Measurements from ENCODE around the gene KCNH5. TPM values are rescaled to one million over a fixed set of nuclear protein-coding genes. Genes with fewer than 3 reads are reported as not detected.

The KCNH5 gene
- total RNA-seq, 1 donor from 2014 or later: not detected

DNA sequence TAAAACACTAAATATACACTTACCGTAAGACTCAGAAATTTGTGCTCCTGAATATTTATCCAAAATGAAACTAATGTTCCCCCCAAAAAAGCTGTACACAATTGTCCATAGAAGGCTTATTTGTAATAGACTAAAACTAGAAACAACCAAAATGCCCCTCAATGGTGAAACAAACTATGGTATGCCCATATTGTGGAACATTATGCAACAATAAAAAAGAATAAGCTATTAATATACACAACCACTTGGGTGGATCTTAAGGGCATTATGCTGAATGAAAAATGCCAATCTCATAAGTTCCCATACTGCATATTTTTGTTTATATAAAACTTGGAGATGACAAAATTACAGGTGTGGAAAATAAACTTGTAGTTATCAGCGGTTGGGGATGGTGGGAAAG is 357.4 kb downstream of the KCNH5 start:
- Histone ChIP-seq H3K27me3 (ENCODE audit: low read depth) (no peaks in the 10 kb centered on the region), H3K9me3 (replicated peaks) (peaks cover 31% of the 10 kb centered on the region), H3K36me3 (no peaks in the 10 kb centered on the region), H3K27ac (replicated peaks) (no peak overlapping the region), H3K4me3 (no peak overlapping the region), H3K4me1 (no peaks in the 10 kb centered on the region)
- no peak for DNase-seq
- TF ChIP-seq CTCF (IDR thresholded peaks at IDR 0.05; ENCODE audit: borderline replicate concordance): no peak
- intact Hi-C loops (cut with micrococcal nuclease): no loop called here

DNA sequence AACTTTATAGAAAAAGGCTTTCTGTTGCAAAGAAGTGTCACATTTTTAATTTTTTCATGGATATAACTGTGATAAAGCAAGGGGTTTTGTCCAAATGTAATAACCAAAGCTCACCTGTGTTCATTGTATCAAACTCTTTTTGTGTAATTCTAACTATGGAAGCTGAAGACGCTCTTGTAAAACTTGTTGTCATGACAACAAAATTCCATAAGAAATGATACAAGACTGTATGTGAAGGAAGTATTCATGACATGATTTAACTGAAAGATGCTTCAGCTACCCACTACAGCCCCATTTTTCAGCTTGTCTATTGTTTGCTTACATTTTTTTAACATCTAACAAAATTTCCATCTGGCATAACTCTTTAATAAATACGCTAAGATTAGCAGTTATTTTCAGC is 360.9 kb downstream of the KCNH5 start:
- no peaks in the 10 kb centered on the region for H3K36me3 ChIP-seq
- no peaks in the 10 kb centered on the region for H3K27me3 ChIP-seq (ENCODE audit: low read depth)

DNA sequence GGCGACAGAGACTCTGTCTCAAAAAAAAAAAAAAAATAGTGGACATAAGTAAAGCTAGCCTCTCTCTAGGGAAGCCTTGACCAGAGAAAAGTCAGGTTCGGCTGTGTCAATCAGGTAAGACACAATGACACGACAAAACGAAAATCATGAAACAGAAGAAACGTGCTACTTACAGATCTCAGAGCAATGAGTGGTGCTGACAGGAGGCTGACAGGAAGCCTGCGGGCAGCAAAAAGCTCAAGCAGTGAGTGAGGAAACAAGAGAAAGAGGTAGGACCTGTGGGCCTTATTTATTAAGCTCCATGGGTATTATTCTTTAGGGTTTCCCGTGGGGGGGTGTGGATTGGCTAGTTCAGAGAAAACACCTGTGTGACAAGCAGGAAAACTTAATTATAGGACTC is 363.1 kb downstream of the KCNH5 start:
- no peak for TF ChIP-seq CTCF (IDR thresholded peaks at IDR 0.05; ENCODE audit: borderline replicate concordance)
- intact Hi-C loops (cut with micrococcal nuclease): no loop called here

More for the DNA sequence above, 360.9 kb downstream of the KCNH5 start:
- intact Hi-C loops (cut with micrococcal nuclease): no loop called here
- peaks cover 30% of the 10 kb centered on the region for H3K9me3 ChIP-seq (replicated peaks)
- H3K27ac ChIP-seq (replicated peaks): no peak overlapping the region
- no peak for DNase-seq
- no peak overlapping the region for H3K4me3 ChIP-seq
- no peaks in the 10 kb centered on the region for H3K4me1 ChIP-seq
- no peak for TF ChIP-seq CTCF (IDR thresholded peaks at IDR 0.05; ENCODE audit: borderline replicate concordance)

DNA sequence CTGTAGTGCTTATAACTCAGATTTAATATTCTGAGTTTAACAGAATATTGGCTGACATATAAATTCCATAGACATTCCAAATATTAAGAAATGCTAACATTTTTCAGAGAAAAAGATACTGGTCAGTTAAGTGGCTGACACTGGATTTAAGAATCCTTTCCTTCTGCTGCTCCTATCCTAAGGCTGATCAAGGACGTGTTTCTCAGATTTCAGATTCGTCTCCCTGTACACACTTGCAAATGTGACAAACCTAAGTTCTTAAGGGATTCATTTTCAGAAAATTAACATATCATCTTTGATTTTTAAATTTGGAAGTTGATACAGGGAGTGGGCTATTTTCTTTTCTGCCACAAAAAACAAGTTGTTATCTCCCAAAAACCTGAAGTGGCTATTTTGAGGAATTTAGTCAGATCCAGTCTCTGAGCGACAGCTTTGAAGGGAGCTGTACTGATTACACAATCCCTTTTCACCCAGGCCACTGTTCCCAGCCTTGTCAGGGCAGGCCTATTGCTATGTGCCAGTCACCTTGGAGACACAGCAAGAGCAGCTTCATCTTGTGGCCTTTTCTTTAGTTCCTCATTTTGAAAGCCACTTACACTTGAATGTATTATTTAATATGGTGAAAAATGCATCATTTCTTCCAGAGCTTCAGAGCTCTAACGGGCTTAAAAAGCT is 370.6 kb downstream of the KCNH5 start:
- no peaks in the 10 kb centered on the region for H3K4me1 ChIP-seq
- no peaks in the 10 kb centered on the region for H3K36me3 ChIP-seq
- no peaks in the 10 kb centered on the region for H3K27me3 ChIP-seq (ENCODE audit: low read depth)
- H3K9me3 ChIP-seq (replicated peaks): no peaks in the 10 kb centered on the region
- DNase-seq: no peak
- intact Hi-C loops (cut with micrococcal nuclease): no loop called here
- no peak overlapping the region for H3K4me3 ChIP-seq
- TF ChIP-seq CTCF (IDR thresholded peaks at IDR 0.05; ENCODE audit: borderline replicate concordance): no peak
- no peak overlapping the region for H3K27ac ChIP-seq (replicated peaks)

More for the DNA sequence above, 363.1 kb downstream of the KCNH5 start:
- Histone ChIP-seq H3K4me1 (no peaks in the 10 kb centered on the region), H3K27ac (replicated peaks) (no peak overlapping the region), H3K36me3 (no peaks in the 10 kb centered on the region), H3K9me3 (replicated peaks) (peaks cover 9% of the 10 kb centered on the region), H3K27me3 (ENCODE audit: low read depth) (no peaks in the 10 kb centered on the region), H3K4me3 (no peak overlapping the region)
- no peak for DNase-seq

DNA sequence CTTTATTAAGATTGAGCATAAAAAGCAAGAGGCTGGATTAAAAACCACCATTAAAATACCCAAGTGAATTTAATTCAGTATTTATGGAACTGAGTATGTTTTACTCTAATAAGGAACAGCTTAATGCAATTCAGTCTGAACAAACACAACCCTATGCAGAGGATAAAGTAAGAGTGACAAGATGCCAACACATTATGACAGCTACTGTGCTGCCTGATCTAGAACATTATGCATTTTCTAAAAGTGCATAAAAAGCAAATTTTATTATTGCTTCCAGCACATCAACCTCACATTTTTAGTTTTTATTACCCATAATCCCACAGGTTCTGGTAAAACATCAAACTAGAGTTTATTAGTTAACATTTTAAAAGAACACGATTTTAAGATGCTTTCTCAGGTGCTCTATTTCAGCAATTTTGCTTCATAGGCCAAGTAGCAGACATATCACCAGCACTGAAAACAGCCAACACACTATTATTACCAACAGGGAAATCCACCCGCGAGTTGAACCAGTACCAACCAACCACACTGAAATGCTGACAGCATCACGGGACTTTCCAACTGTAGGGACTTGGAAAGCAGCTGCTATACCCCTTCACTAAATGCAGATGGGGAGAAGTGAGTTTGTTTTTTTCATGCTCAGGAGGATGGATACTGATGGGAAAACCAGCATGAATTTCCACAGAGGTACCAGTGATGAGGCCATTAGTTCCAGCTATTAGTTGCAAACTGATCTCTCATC is 372.1 kb downstream of the KCNH5 start:
- Histone ChIP-seq H3K27me3 (ENCODE audit: low read depth) (no peaks in the 10 kb centered on the region), H3K27ac (replicated peaks) (no peak overlapping the region), H3K4me3 (no peak overlapping the region), H3K4me1 (no peaks in the 10 kb centered on the region), H3K36me3 (no peaks in the 10 kb centered on the region), H3K9me3 (replicated peaks) (no peaks in the 10 kb centered on the region)
- DNase-seq: no peak
- intact Hi-C loops (cut with micrococcal nuclease): no loop called here
- TF ChIP-seq CTCF (IDR thresholded peaks at IDR 0.05; ENCODE audit: borderline replicate concordance): no peak

All from left ventricle myocardium inferior (tissue), 1 donor.